ENCODE measurements around the gene ACOT6.

- TF ChIP-seq CTCF (conservative IDR thresholded peaks at IDR 0.05) (no peak), ZFX (IDR thresholded peaks at IDR 0.05) (no peak)
Observed at GRCh38 chr14:73594491-73594890, 17.8 kb upstream of the ACOT6 start.

All from C4-2B (cell line).